NCI-H2029 (cell line): ENCODE measurements around the gene IMPA2.
"Not testable (repeated sequence)": the region's sequence is repeated elsewhere in the genome, so short reads cannot be mapped to it uniquely, and the experiment has no call there.

Experiments used
- DNase-seq: peaks from one replicate; lab custom pipeline; 2025; lab: John Stamatoyannopoulos, UW

The IMPA2 gene

DNA sequence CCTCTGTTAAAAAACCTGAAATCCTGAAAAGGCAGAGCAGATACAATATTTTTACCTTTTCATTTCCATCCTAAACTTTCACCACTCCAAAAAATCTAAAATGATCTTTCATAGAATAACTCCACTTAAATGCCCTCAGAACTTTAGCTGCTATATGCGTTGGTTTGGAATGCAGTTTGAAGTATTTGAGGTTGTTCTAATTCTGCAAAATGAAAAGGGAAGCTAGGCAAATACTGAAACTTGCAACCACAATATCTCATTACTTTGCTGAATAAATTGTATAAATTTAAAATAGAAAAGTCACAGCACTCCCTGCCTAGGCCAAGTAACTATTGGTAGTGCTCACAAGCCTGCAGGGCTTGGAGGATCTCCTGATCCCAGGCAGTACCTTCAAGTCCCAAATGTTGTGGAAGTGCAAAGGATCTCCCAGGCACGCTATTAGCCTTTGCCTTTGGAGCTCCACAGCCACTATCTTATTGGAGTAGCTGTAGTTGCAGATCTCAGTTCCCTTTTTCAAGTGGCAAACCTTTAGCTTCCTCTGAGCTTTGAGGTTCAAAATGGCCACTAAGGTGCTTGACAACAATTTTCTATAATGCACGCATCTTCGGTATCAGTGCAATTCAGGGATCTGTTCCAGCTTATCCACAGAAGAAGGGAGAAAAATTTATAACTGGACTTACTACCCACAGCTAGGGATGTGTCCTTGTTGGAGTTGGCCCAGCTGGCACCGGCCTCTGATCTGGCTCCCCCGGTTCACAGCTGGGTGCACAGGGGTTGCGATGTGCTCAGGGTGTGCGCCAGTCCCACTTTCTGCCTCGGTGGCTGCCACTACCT, 68.9 kb downstream of the IMPA2 start:
- DNase-seq, result no peak

- DNase-seq, result no peak
Observed at GRCh38 chr18:12052866-12053265, 71.6 kb downstream of the IMPA2 start.

DNA sequence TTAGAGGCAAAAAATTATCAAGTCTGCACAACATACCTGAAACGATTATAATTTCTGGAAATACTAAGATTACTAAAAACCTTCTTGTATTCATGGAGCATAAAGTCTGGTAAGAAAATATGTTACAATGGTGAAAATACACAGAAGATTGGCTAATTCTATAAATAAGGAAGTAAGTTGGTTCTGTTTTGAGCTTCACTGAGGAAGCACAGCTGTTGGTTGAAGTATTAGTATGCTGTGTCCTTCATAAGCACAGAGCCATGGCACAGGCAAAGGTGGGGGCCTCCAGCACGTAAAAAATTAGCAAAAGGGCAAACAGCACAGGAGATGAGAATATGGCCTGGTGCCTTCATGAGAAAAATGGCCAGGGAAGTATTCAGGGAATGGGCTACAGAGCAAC, 72.0 kb downstream of the IMPA2 start:
- no peak for DNase-seq

GRCh38 chr18:12056034-12056883, 75.0 kb downstream of the IMPA2 start:
- no peak for DNase-seq

GRCh38 chr18:12056884-12057402, 75.6 kb downstream of the IMPA2 start:
- DNase-seq, result no peak

- DNase-seq, result no peak
Observed at GRCh38 chr18:12057419-12058039, 76.2 kb downstream of the IMPA2 start.

DNA sequence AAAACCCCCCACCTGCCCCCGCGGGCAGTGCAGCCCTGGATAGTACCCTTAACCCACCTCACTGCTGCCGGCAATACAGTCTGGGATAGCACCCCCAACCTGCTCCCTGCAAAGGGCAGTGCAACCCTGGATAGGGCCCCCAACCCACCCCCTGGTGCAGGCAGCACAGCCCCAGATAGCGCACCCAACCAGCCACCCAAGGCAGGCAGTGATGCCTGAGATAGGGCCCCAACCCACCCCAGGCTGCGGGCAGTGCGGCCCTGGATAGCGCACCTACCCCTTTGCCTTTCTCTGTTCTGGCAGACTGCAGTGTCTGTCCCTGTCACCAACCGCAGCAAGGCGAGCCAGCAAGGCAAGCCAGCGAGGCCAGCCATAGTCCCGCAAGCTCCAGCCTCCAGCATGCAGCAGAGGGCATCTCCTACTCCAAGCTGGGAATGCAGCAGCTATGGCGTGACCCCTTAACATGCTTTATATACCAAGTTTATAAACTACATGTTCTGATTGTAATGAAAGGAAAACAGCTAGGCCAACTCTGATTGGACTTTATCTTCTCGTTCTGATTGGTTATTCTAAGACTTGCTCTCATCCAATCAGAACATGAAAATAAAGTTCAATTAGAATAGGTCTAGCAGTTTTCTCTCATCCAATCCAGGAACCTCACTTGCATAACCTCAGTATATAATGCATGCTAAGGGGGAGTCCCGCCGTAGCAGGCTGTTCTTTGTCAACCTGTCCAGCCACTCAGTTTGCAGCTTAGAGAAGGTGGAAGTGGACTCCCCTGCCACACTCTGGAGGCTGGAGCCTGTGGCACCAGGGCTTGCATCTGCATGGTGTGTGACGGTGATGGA, 78.3 kb downstream of the IMPA2 start:
- no peak for DNase-seq

GRCh38 chr18:12060182-12060870, 79.0 kb downstream of the IMPA2 start:
- DNase-seq, result no peak

DNA sequence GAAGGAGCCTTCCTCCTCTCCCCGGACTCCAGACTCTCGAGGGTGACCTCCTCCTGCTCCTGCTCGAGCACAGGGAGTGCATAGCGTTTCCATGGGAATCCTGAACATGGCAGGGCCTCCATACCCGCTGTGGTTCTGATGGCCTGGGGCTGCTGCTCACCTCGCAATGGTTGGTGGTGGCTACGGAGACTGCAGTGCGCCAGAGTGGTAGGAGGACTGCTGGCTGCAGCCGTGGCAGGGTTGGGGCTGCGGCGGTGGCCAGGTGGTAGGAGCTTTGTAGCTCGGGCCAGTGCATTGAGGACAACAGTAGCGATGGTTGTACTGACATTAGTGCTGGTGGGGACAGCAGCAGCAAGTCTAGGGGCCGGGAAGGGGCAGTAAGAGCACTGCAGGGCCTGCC, 80.4 kb downstream of the IMPA2 start:
- DNase-seq, result no peak

GRCh38 chr18:12062974-12063373, 81.7 kb downstream of the IMPA2 start:
- DNase-seq, result no peak

DNA sequence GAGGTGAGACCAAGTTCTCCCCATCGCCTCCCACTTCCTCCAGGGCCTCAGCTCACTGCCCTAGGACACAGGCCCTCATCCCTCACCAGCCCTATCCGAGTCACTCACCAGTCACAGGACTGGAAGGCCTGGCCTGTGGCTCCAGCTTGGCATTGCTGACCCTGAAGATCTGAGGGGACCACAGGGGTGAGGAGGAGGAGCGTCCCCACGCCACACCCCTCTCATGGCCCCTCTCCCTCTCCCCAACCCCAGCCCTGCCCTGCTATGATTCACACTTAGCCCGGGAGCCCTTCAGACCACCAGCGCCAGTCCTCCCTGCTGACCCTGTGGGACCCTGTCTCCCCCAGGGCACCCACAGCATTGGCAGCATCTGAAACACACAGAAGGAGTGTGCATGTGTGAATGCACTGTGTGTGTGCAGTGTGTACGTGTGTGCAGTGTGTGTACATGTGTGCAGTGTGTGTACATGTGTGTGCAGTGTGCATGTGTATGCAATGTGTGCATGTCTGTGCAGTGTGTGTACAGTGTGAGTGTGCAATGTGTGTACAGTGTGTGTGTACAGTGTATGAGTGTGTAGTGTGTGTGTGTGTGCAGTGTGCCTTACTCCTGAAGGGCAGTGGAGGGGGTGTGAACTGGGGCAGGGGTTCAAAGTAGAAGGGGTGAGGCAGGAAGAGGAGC, 82.9 kb downstream of the IMPA2 start:
- DNase-seq, result no peak

DNA sequence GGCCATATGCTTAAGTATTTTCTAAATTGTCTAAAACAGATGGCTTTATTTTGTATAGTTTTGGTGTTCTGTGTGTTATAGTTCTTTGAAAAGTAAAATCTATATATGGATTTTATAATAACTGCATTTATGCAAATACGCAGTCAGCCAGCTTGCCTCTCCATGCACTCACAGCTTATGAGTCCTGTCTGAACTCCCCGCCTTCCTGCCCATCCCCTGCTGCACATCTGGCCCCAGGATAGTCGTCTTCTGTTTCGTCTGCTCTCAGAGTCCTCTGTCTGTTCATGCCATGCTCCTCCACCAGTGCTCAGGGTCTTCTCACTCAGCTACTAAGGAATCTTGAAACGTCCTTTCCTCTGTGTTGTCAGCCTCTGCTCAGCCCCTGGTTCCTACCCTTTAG, 84.1 kb downstream of the IMPA2 start:
- no peak for DNase-seq

DNA sequence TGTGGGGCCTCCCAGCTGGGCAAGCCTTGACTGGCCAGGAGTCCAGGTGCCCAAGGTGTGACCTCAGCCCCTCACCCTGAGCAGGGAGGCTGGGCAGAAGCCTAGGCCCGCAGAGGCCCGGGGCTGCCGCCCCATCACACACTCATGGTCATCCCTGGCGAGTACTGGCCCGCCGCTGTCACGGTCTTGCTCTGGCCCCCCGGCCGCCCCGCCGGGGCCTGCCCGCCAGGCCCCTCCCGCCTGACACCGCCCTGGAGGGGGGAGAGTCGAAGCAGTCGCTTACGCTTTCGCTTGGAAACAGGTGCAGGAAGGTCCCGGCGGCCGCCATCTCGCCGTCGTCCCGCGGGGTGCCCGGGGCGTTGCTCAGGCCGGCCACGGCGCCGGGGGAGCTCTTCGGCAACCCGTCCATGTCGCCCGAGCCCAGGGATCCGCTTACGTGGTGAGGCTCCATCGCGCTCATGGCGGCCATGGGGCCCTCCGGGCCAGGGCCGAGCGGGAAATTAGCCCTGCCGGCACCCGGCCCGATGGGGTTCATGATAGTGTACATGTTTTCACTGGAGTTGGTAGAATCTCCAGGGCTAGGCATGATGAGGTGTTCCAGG, 85.7 kb downstream of the IMPA2 start:
- DNase-seq, result no peak

DNA sequence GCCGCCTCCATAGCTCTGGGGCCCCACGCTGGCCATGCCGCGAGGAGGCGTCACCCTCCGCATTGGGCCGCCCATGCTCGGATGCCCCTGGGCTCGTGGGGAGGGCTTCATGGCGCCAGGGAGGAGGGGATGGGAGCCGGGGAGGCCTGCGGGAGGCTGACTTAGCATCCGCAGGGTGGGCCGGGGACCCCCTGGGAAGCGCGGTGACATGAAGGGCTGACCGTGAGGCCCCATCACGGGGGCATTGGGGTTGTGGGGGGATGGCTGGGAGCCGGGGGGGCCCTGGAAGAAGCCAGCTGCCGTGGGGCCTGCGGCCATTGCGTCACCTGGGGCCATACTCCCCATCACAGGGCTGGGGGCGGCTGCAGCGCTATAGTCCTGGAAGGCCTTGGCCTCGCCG, 86.4 kb downstream of the IMPA2 start:
- no peak for DNase-seq

DNA sequence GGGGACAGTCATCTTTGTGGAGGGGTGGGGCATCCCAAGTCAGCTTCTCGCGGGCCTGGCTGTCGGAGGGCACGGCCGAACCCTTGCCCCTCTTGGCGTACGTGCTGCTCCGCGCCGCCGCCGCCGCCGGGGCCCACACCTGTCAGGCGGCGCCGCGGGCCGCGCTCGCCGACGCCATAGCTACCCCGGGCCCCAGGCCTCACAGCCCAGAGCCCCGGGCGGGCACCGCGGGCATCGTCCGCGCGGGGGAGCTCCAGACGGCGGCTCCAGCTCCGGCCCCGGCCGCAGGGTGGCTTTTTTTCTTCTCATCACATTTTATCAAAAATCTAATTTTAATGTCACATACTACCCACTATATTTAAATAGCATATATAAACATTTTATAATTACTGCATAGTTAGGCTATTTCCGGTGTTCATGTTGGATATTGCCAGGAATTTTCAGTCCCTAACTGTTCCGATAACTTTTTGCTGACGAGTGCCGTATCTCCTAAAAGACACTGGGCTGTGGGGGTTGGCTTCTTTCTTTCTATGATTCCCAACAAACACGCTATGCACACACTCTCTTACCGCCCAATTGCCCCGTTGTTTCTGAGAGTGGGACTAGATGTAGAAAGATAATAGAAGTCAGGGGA, 87.1 kb downstream of the IMPA2 start:
- DNase-seq, result not testable (repeated sequence)

- DNase-seq, result no peak
Observed at GRCh38 chr18:12068950-12069320, 87.6 kb downstream of the IMPA2 start.

DNA sequence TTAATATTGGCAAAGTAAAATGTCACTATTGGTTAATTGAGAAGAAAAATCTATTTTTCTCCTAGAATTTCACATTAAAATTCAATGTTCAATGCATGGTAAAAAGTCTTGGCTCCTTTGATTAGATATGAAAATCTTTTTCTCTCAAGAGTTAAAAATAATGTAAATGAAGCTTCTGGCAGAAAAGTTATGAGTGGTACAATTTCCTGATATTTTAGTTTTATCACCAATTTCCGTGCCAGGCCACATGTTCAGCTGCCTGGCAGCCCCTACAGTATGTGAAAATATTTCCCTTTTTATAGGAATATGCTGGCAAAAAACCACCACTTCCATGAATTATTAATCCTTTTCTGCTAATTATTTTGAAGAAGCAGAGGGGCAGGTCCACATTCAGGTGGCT, 89.8 kb downstream of the IMPA2 start:
- not testable (repeated sequence) for DNase-seq

GRCh38 chr18:12072996-12073395, 91.7 kb downstream of the IMPA2 start:
- DNase-seq, result no peak

DNA sequence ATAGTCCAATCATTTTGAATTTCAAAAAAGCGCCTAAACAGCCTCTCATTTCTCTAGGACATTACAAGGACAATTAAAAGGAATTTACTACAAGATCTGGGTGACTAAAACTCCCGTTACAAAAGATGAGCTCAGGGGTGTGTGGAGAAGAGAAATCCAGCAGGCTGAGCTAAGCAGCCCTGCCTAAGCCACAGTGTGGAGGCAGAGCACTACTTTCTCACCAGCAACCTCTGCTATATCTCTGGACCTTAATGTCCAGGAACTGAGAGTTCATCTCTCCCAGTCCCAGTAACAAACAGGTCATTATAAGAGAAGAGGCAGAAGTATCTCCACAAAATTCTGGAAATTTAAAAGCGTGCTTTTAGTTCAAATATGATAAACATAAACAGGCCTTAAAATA, 93.4 kb downstream of the IMPA2 start:
- DNase-seq, result no peak
